Activated naive CD4-positive, alpha-beta T cell treated with anti-CD3 and anti-CD28 coated beads, Interleukin-2, amount 10 ng/mL, durations not matched to agents 7 days and 5 days (primary cell): ENCODE results near the gene SH3YL1.
A peak's percentile ranks its signal among the peaks of the same experiment; 100 is the strongest.

Experiments
- CTCF ChIA-PET: fragments of 350-600 bp; sonication (Branson Sonifier 250); formaldehyde crosslinking; loops from one replicate; lab custom pipeline; 2021; ENCODE audit warnings: antibody characterized with exemption; lab: Charles Lee
- DNase-seq: peaks from one replicate; pipeline ENCODE4 v3.0.0-alpha.2; 2020
- H3K27ac Mint-ChIP-seq: one replicate; pipeline ENCODE4 v1.8.0; 2021; ENCODE audit warnings: mild to moderate bottlenecking, moderate library complexity, mixed read lengths
- H3K27me3 Mint-ChIP-seq: one replicate; pipeline ENCODE4 v1.8.0; 2021; ENCODE audit warnings: mild to moderate bottlenecking, mixed read lengths
- H3K36me3 Mint-ChIP-seq: one replicate; pipeline ENCODE4 v1.8.0; 2021; ENCODE audit warnings: mixed read lengths
- H3K4me1 Mint-ChIP-seq: one replicate; pipeline ENCODE4 v1.8.0; 2021; ENCODE audit warnings: mixed read lengths
- H3K4me3 Mint-ChIP-seq: one replicate; pipeline ENCODE4 v1.8.0; 2021; ENCODE audit warnings: mild to moderate bottlenecking, moderate library complexity, mixed read lengths
- H3K9me3 Mint-ChIP-seq: one replicate; pipeline ENCODE4 v1.8.0; 2021; ENCODE audit warnings: mixed read lengths

Gene SH3YL1

GRCh38 chr2:263774-264492 is at the start of gene SH3YL1:
Gene SH3YL1 (minus strand): TSS chr2:264032. CDS start chr2:263984, 48 bp downstream.
- H3K4me3 Mint-ChIP-seq, result peak within 1 kb of the TSS; percentile 82
- DNase-seq, result peak; percentile 76
- peaks cover 2% of the 10 kb centered on the region for H3K9me3 Mint-ChIP-seq
- no peaks in the 10 kb centered on the region for H3K27me3 Mint-ChIP-seq
- peak within 1 kb of the TSS; percentile 89 for H3K27ac Mint-ChIP-seq
- H3K36me3 Mint-ChIP-seq, result peaks cover 11% of the 10 kb centered on the region
- CTCF ChIA-PET, result no interaction called here
- peaks cover 40% of the 10 kb centered on the region for H3K4me1 Mint-ChIP-seq

- Mint-ChIP-seq H3K4me3 (no peak overlapping the region), H3K9me3 (no peaks in the 10 kb centered on the region), H3K36me3 (no peaks in the 10 kb centered on the region), H3K4me1 (no peaks in the 10 kb centered on the region), H3K27ac (no peak overlapping the region), H3K27me3 (peaks cover 6% of the 10 kb centered on the region)
- no peak for DNase-seq
- CTCF ChIA-PET, result no interaction called here
Observed at GRCh38 chr2:310994-311393, 47.2 kb upstream of the SH3YL1 start.

GRCh38 chr2:309954-310510 is 46.2 kb upstream of the SH3YL1 start:
- Mint-ChIP-seq H3K9me3 (no peaks in the 10 kb centered on the region), H3K27me3 (peaks cover 6% of the 10 kb centered on the region), H3K4me3 (no peak overlapping the region), H3K27ac (no peak overlapping the region), H3K36me3 (no peaks in the 10 kb centered on the region), H3K4me1 (no peaks in the 10 kb centered on the region)
- CTCF ChIA-PET, result interaction anchor here (0.6 kb wide), 1 partner anchor 89 kb away, joined by 3 read pairs; no protein-coding TSS in a partner anchor
- no peak for DNase-seq

GRCh38 chr2:309148-309953 is 45.5 kb upstream of the SH3YL1 start:
- no peaks in the 10 kb centered on the region for H3K36me3 Mint-ChIP-seq
- peaks cover 6% of the 10 kb centered on the region for H3K27me3 Mint-ChIP-seq
- H3K4me3 Mint-ChIP-seq, result no peak overlapping the region
- H3K4me1 Mint-ChIP-seq, result no peaks in the 10 kb centered on the region
- H3K27ac Mint-ChIP-seq, result no peak overlapping the region
- CTCF ChIA-PET, result interaction anchor here (0.6 kb wide), 1 partner anchor 88 kb away, joined by 3 read pairs; no protein-coding TSS in a partner anchor
- H3K9me3 Mint-ChIP-seq, result no peaks in the 10 kb centered on the region
- no peak for DNase-seq

- Mint-ChIP-seq H3K27ac (no peak overlapping the region), H3K9me3 (peaks cover 6% of the 10 kb centered on the region), H3K36me3 (no peaks in the 10 kb centered on the region), H3K27me3 (peaks cover 7% of the 10 kb centered on the region), H3K4me3 (no peak overlapping the region), H3K4me1 (no peaks in the 10 kb centered on the region)
- CTCF ChIA-PET, result no interaction called here
- DNase-seq, result no peak
Observed at GRCh38 chr2:305366-305765, 41.5 kb upstream of the SH3YL1 start.

GRCh38 chr2:296354-296753 is 32.5 kb upstream of the SH3YL1 start:
- no peak overlapping the region for H3K27ac Mint-ChIP-seq
- DNase-seq, result no peak
- peaks cover 6% of the 10 kb centered on the region for H3K9me3 Mint-ChIP-seq
- no peaks in the 10 kb centered on the region for H3K4me1 Mint-ChIP-seq
- no peak overlapping the region for H3K4me3 Mint-ChIP-seq
- H3K27me3 Mint-ChIP-seq, result peaks cover 39% of the 10 kb centered on the region
- CTCF ChIA-PET, result no interaction called here
- H3K36me3 Mint-ChIP-seq, result no peaks in the 10 kb centered on the region

- no peak overlapping the region for H3K4me3 Mint-ChIP-seq
- no peaks in the 10 kb centered on the region for H3K9me3 Mint-ChIP-seq
- H3K36me3 Mint-ChIP-seq, result no peaks in the 10 kb centered on the region
- DNase-seq, result no peak
- no peaks in the 10 kb centered on the region for H3K4me1 Mint-ChIP-seq
- H3K27ac Mint-ChIP-seq, result no peak overlapping the region
- peaks cover 46% of the 10 kb centered on the region for H3K27me3 Mint-ChIP-seq
- CTCF ChIA-PET, result no interaction called here
Observed at GRCh38 chr2:295090-295489, 31.3 kb upstream of the SH3YL1 start.

GRCh38 chr2:290090-290722 is 26.4 kb upstream of the SH3YL1 start:
- Mint-ChIP-seq H3K36me3 (no peaks in the 10 kb centered on the region), H3K9me3 (no peaks in the 10 kb centered on the region), H3K27me3 (peaks cover 77% of the 10 kb centered on the region), H3K27ac (no peak overlapping the region), H3K4me3 (peak overlapping the region; percentile 67), H3K4me1 (peaks cover 6% of the 10 kb centered on the region)
- CTCF ChIA-PET, result interaction anchor here (0.9 to 1.8 kb wide), 5 partner anchors 35 to 271 kb away, joined by 3 to 10 read pairs (median 3); no protein-coding TSS in a partner anchor
- peak; percentile 70 for DNase-seq

GRCh38 chr2:289362-290089 is 25.7 kb upstream of the SH3YL1 start:
- DNase-seq, result no peak
- Mint-ChIP-seq H3K9me3 (no peaks in the 10 kb centered on the region), H3K27ac (no peak overlapping the region), H3K4me1 (peaks cover 6% of the 10 kb centered on the region), H3K27me3 (peaks cover 75% of the 10 kb centered on the region), H3K36me3 (no peaks in the 10 kb centered on the region), H3K4me3 (peak overlapping the region; percentile 67)
- CTCF ChIA-PET, result interaction anchor here (0.9 to 1.8 kb wide), 5 partner anchors 35 to 270 kb away, joined by 3 to 10 read pairs (median 3); no protein-coding TSS in a partner anchor

- no peak overlapping the region for H3K27ac Mint-ChIP-seq
- H3K4me1 Mint-ChIP-seq, result peaks cover 6% of the 10 kb centered on the region
- no peaks in the 10 kb centered on the region for H3K36me3 Mint-ChIP-seq
- no peaks in the 10 kb centered on the region for H3K9me3 Mint-ChIP-seq
- peaks cover 74% of the 10 kb centered on the region for H3K27me3 Mint-ChIP-seq
- CTCF ChIA-PET, result interaction anchor here (1.0 to 1.8 kb wide), 2 partner anchors 231 to 269 kb away, joined by 3 to 10 read pairs; no protein-coding TSS in a partner anchor
- H3K4me3 Mint-ChIP-seq, result peak overlapping the region; percentile 47
- DNase-seq, result no peak
Observed at GRCh38 chr2:288758-289361, 25.0 kb upstream of the SH3YL1 start.

GRCh38 chr2:287911-288757 is 24.3 kb upstream of the SH3YL1 start, which contains the start of gene ALKAL2:
Gene ALKAL2 (minus strand): TSS chr2:288091. CDS start chr2:287835, 256 bp downstream.
- DNase-seq, result no peak
- H3K27me3 Mint-ChIP-seq, result peaks cover 71% of the 10 kb centered on the region

GRCh38 chr2:287471-287885 is 23.6 kb upstream of the SH3YL1 start:
- Mint-ChIP-seq H3K27ac (no peak overlapping the region), H3K4me1 (peaks cover 6% of the 10 kb centered on the region), H3K36me3 (peaks cover under 1% of the 10 kb centered on the region), H3K9me3 (no peaks in the 10 kb centered on the region), H3K27me3 (peaks cover 69% of the 10 kb centered on the region), H3K4me3 (no peak overlapping the region)
- CTCF ChIA-PET, result no interaction called here
- DNase-seq, result no peak

More at GRCh38 chr2:287911-288757, 24.3 kb upstream of the SH3YL1 start, which contains the start of gene ALKAL2:
- no peak within 1 kb of the TSS for H3K27ac Mint-ChIP-seq
- no peaks in the 10 kb centered on the region for H3K9me3 Mint-ChIP-seq
- no peak within 1 kb of the TSS for H3K4me3 Mint-ChIP-seq
- CTCF ChIA-PET, result no interaction called here
- H3K4me1 Mint-ChIP-seq, result peaks cover 6% of the 10 kb centered on the region
- H3K36me3 Mint-ChIP-seq, result no peaks in the 10 kb centered on the region
